SJCRH30 (cell line): ENCODE measurements around the gene GEMIN7. TPM values are rescaled to one million over a fixed set of nuclear protein-coding genes. Genes with fewer than 3 reads are reported as not detected.

Experiments used
- DNase-seq, 2 experiments: peaks; one replicate each; pipeline ENCODE4 v3.0.0-alpha.2; 2015 to 2020
- H3K27ac ChIP-seq: fragments of 250-450 bp; sonication (Bioruptor Pico); 2 replicates; pipeline ENCODE4 v1.5.1; 2020; ENCODE audit warnings: mild to moderate bottlenecking, moderate library complexity
- H3K27me3 ChIP-seq: fragments of 250-450 bp; sonication (Bioruptor Pico); 2 replicates; pipeline ENCODE4 v1.5.1; 2020; ENCODE audit warnings: mild to moderate bottlenecking, moderate library complexity
- H3K36me3 ChIP-seq: fragments of 250-450 bp; sonication (Bioruptor Pico); 2 replicates; pipeline ENCODE4 v1.5.1; 2020; ENCODE audit warnings: mild to moderate bottlenecking, moderate library complexity
- H3K4me1 ChIP-seq: fragments of 250-450 bp; sonication (Bioruptor Pico); 2 replicates; pipeline ENCODE4 v1.5.1; 2020; ENCODE audit warnings: mild to moderate bottlenecking, moderate library complexity
- H3K4me3 ChIP-seq: fragments of 250-450 bp; sonication (Bioruptor Pico); 2 replicates; pipeline ENCODE4 v1.5.1; 2020; ENCODE audit warnings: mild to moderate bottlenecking, moderate library complexity
- H3K9me3 ChIP-seq: fragments of 250-450 bp; sonication (Bioruptor Pico); replicated peaks from 2 replicates; pipeline ENCODE4 v1.5.1; 2020; ENCODE audit warnings: mild to moderate bottlenecking, moderate library complexity
- total RNA-seq: library from RNA; depleted of rRNA; stranded (reverse); fragments of >200 nt; shearing (Covaris generic); gene quantifications from 2 replicates; pipeline ENCODE4 v1.2.3, GENCODE V29; 2014; rRNA removed

The GEMIN7 gene
- total RNA-seq, 1 experiment from 2014 or later, result 37.9 TPM

- Histone ChIP-seq H3K36me3 (no peaks in the 10 kb centered on the region), H3K4me1 (peaks cover 20% of the 10 kb centered on the region), H3K27ac (no peak overlapping the region), H3K9me3 (no peaks in the 10 kb centered on the region), H3K4me3 (no peak overlapping the region), H3K27me3 (no peaks in the 10 kb centered on the region)
- DNase-seq, result no peak
Measured at GRCh38 chr19:45135176-45135885, 56.3 kb downstream of the GEMIN7 start.

DNA sequence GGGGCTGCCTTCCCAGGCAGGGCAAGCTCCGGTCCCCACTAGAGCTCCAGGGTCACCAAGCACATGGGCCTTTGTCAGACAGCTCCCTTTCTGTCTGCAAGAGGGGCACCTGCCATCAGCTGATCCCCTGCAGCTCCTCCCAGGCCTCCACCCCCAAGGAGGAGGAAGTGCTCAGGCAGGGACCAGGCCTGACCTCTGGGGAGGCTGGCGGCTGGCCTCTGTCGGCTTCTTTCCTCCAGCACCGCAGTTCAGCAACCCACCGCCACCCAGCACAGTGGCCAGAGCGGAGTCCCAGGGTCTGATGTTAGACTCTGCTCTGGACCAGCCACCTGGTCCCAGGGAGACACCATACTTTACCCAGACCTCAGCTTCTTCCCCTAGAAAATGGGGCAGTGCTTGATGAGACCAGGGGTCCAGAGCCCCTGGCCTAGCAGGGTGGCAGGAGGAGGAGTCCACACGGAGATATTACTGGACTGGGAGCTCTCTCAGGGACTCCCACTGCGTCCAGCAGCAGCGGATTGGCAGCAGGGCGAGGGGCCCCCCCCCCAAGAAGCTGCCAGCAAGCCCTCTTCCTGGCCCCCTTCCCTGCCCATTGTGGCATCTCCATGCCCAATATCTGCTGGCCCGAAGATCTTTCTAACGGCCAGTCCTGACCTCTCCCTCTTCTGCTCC lies 57.6 kb downstream of the GEMIN7 start:
- Histone ChIP-seq H3K4me3 (peak overlapping the region; percentile 4), H3K27ac (peak overlapping the region; percentile 56)
- DNase-seq, result peak; percentile 45 to 52

DNA sequence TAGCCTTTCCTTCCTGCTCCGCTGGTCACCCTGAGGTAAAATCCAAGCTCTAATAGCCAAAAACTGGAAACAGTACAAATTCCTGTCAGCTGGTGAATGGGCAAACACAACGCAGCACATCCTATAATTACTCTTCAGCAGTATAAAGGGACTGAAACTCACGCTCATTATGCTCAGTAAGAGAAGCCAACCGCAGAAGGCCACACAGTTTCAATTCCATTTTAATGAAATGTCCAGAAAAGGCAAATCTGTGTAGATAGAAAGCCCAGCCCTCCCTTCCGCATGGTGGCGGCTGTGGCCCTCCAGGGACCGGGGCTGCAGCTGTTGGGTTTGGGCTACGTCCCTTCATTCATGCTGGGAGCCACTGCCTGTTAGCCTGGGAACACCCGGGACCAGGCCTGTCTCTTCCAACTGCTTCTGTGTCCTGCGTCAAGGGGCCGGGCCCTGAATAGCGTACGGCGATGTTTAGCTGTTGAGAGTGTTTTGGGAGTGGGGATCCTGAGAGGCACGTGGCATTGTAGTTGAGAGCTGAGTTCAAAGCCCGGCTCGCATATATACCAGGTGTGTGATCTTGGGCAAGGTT lies 58.2 kb downstream of the GEMIN7 start:
- Histone ChIP-seq H3K27ac (peak overlapping the region; percentile 56), H3K36me3 (no peaks in the 10 kb centered on the region), H3K27me3 (no peaks in the 10 kb centered on the region), H3K4me1 (peaks cover 20% of the 10 kb centered on the region), H3K9me3 (no peaks in the 10 kb centered on the region), H3K4me3 (peak overlapping the region; percentile 4)
- peak; percentile 91 to 94 for DNase-seq

More for the DNA sequence above, 57.6 kb downstream of the GEMIN7 start:
- peaks cover 20% of the 10 kb centered on the region for H3K4me1 ChIP-seq
- no peaks in the 10 kb centered on the region for H3K36me3 ChIP-seq
- no peaks in the 10 kb centered on the region for H3K27me3 ChIP-seq
- H3K9me3 ChIP-seq, result no peaks in the 10 kb centered on the region

DNA sequence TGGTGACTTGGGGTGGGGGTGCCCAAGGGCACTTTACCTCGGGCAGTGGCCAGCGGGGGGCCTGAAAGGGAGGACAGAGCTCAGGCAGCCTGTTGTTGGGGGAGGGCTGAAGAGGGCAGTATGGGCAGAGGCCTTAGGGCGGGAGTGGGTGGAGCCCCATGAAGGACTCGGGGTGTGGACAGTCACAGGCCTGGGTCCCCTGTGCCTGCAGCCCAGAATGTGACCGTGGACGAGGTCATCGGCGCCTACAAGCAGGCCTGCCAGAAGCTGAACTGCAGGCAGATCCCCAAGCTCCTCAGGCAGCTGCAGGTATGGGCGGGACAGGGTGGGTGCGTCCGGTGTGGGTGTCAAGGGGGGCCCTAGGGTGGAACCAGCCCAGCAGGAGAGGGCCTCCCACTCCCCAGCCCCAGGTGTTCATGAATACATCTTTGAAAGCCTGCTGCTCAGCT lies 59.3 kb downstream of the GEMIN7 start:
- Histone ChIP-seq H3K4me3 (no peak overlapping the region), H3K27me3 (no peaks in the 10 kb centered on the region), H3K4me1 (peaks cover 20% of the 10 kb centered on the region), H3K27ac (peak overlapping the region; percentile 56), H3K9me3 (no peaks in the 10 kb centered on the region), H3K36me3 (no peaks in the 10 kb centered on the region)
- no peak for DNase-seq

- Histone ChIP-seq H3K27ac (no peak overlapping the region), H3K4me1 (peaks cover 20% of the 10 kb centered on the region), H3K36me3 (no peaks in the 10 kb centered on the region), H3K4me3 (no peak overlapping the region), H3K27me3 (no peaks in the 10 kb centered on the region), H3K9me3 (no peaks in the 10 kb centered on the region)
- no peak for DNase-seq
Measured at GRCh38 chr19:45139286-45140143, 60.5 kb downstream of the GEMIN7 start.

DNA sequence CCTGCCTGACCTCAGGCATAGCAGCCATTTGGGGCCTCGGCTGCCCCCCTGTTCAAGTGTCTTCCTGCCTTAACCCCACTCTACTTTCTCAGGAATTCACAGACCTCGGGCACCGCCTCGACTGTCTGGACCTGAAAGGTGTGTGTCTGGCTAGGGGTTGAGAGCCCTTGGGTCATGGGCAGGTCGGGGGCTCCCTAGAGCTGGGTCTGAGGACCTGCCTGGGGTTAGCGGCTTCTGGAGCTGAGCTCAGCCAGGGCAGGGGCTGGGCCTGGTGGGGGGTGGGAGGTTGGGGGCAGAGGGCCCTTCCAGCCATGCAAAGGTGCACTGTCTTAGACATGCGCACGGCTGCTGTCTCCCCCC lies 61.1 kb downstream of the GEMIN7 start:
- Histone ChIP-seq H3K27ac (no peak overlapping the region), H3K9me3 (no peaks in the 10 kb centered on the region), H3K36me3 (no peaks in the 10 kb centered on the region), H3K4me3 (no peak overlapping the region), H3K4me1 (peaks cover 20% of the 10 kb centered on the region), H3K27me3 (no peaks in the 10 kb centered on the region)
- no peak for DNase-seq

GRCh38 chr19:45140533-45140932 lies 61.5 kb downstream of the GEMIN7 start:
- DNase-seq, result no peak

More at GRCh38 chr19:45140533-45140932, 61.5 kb downstream of the GEMIN7 start:
- Histone ChIP-seq H3K27me3 (no peaks in the 10 kb centered on the region), H3K4me3 (no peak overlapping the region), H3K27ac (no peak overlapping the region), H3K4me1 (peaks cover 20% of the 10 kb centered on the region), H3K36me3 (no peaks in the 10 kb centered on the region), H3K9me3 (no peaks in the 10 kb centered on the region)

Other genes with a start within 250 kb of the GEMIN7 start
- 46.0 and 50.2 TPM in 2 replicates for gene NECTIN2, start 233.0 kb upstream of the GEMIN7 start, total RNA-seq
- 104 and 110 TPM in 2 replicates for gene TOMM40, start 188.0 kb upstream of the GEMIN7 start, total RNA-seq
- gene APOE, start 173.5 kb upstream of the GEMIN7 start, total RNA-seq, result 4.5 and 6.5 TPM in 2 replicates
- 18.3 and 22.9 TPM in 2 replicates for gene APOC1, start 164.7 kb upstream of the GEMIN7 start, total RNA-seq
- gene APOC4, start 137.0 kb upstream of the GEMIN7 start, total RNA-seq, result 0.20 TPM in 1 of 2 replicates, not detected in the other
- gene APOC2, start 133.2 kb upstream of the GEMIN7 start, total RNA-seq, result not detected in 2 replicates
- 36.0 and 37.9 TPM in 2 replicates for gene CLPTM1, start 123.9 kb upstream of the GEMIN7 start, total RNA-seq
- gene RELB, start 77.8 kb upstream of the GEMIN7 start, total RNA-seq, result 2.8 and 4.0 TPM in 2 replicates
- 26.4 and 39.8 TPM in 2 replicates for gene CLASRP, start 40.2 kb upstream of the GEMIN7 start, total RNA-seq
- gene ZNF296, start 2.8 kb upstream of the GEMIN7 start, total RNA-seq, result not detected in 2 replicates
- gene PPP1R37, start 13.9 kb downstream of the GEMIN7 start, total RNA-seq, result 19.4 and 20.0 TPM in 2 replicates
- gene NKPD1, start 81.7 kb downstream of the GEMIN7 start, total RNA-seq, result not detected in 2 replicates
- 3.0 and 4.7 TPM in 2 replicates for gene TRAPPC6A, start 99.0 kb downstream of the GEMIN7 start, total RNA-seq
- gene BLOC1S3, start 99.5 kb downstream of the GEMIN7 start, total RNA-seq, result 2.1 and 2.6 TPM in 2 replicates
- 0.13 TPM in 1 of 2 replicates, not detected in the other for gene EXOC3L2, start 166.1 kb downstream of the GEMIN7 start, total RNA-seq
- 16.5 and 16.8 TPM in 2 replicates for gene MARK4, start 172.0 kb downstream of the GEMIN7 start, total RNA-seq
- gene CKM, start 243.6 kb downstream of the GEMIN7 start, total RNA-seq, result 3.9 and 4.6 TPM in 2 replicates